A673 (cell line): ENCODE results near the gene HSPB3. TPM values are rescaled to one million over a fixed set of nuclear protein-coding genes. Genes with fewer than 3 reads are reported as not detected.

ENCODE experiments used
- BruUV-seq: library from RNA; stranded (reverse); fragments of 400-500 nt; replicated peaks from 2 replicates; lab custom pipeline; 2021; lab: Mats Ljungman, UMichigan
- CTCF ChIA-PET: fragments of 300-600 bp; sonication (Branson Sonifier 250); formaldehyde crosslinking; loops from one replicate; lab custom pipeline; 2022; ENCODE audit warnings: antibody characterized with exemption; lab: Charles Lee
- POLR2A ChIA-PET: fragments of 300-600 bp; sonication (Branson Sonifier 250); formaldehyde crosslinking; loops from one replicate; lab custom pipeline; 2022; ENCODE audit warnings: antibody characterized with exemption; ENCODE audit not compliant: low non-redundant PET; lab: Charles Lee
- DNase-seq: peaks from one replicate; pipeline ENCODE4 v3.0.0-alpha.2; 2015; ENCODE audit warnings: low spot score
- H3K27ac ChIP-seq: fragments of 200-600 bp; sonication (generic); 2 replicates; pipeline ENCODE4 v1.5.1; 2016; ENCODE audit warnings: mixed run types, low read depth, mild to moderate bottlenecking, mixed read lengths, antibody characterized with exemption, low read length; ENCODE audit not compliant: poor library complexity, severe bottlenecking
- H3K27me3 ChIP-seq: fragments of 200-600 bp; sonication (generic); replicated peaks from 2 replicates; pipeline ENCODE4 v1.6.1; 2017; ENCODE audit warnings: mixed run types, low read depth, mild to moderate bottlenecking, mixed read lengths, antibody characterized with exemption, low read length; ENCODE audit not compliant: insufficient read depth, poor library complexity
- H3K36me3 ChIP-seq: fragments of 200-600 bp; sonication (generic); 2 replicates; pipeline ENCODE4 v1.6.1; 2016; ENCODE audit warnings: mixed run types, mild to moderate bottlenecking, mixed read lengths, antibody characterized with exemption, low read length; ENCODE audit not compliant: insufficient read depth, poor library complexity, severe bottlenecking
- H3K4me1 ChIP-seq: fragments of 200-600 bp; sonication (generic); 2 replicates; pipeline ENCODE4 v1.6.1; 2017; ENCODE audit warnings: mixed run types, mild to moderate bottlenecking, mixed read lengths, antibody characterized with exemption, low read length; ENCODE audit not compliant: insufficient read depth, poor library complexity, severe bottlenecking
- H3K4me3 ChIP-seq: fragments of 200-600 bp; sonication (generic); 2 replicates; pipeline ENCODE4 v1.5.1; 2016; ENCODE audit warnings: low read depth, mixed run types, mild to moderate bottlenecking, mixed read lengths, low read length; ENCODE audit not compliant: poor library complexity, severe bottlenecking
- H3K9me3 ChIP-seq: fragments of 200-600 bp; sonication (generic); 2 replicates; pipeline ENCODE4 v1.6.1; 2016; ENCODE audit warnings: mixed run types, low read depth, mild to moderate bottlenecking, mixed read lengths, antibody characterized with exemption, low read length; ENCODE audit not compliant: poor library complexity, severe bottlenecking
- EZH2 ChIP-seq: fragments of 200-600 bp; sonication (generic); IDR thresholded peaks from 2 replicates; pipeline ENCODE4 v1.6.1; 2017; ENCODE audit warnings: borderline replicate concordance, low read depth, mild to moderate bottlenecking, mixed read lengths, antibody characterized with exemption, low read length; ENCODE audit not compliant: poor library complexity, severe bottlenecking
- intact Hi-C: fragments of 100-400 bp; cut with micrococcal nuclease; formaldehyde crosslinking; loops from one replicate; pipeline ENCODE4 v1.10.0; 2022; ENCODE audit not compliant: unreplicated experiment
- total RNA-seq: library from RNA; stranded (reverse); gene quantifications from 2 replicates; pipeline ENCODE4 v1.2.3, GENCODE V29; 2021
- TF ChIP-seq, protein P1 (sequence below): fragments of 300-800, 200-600 bp; sonication (generic); conservative IDR thresholded peaks from 2 replicates; pipeline ENCODE4 v1.5.1; 2017; ENCODE audit warnings: low read depth, mild to moderate bottlenecking, antibody characterized with exemption, low read length, moderate library complexity, mixed read lengths

The HSPB3 gene
- total RNA-seq, 1 experiment from 2014 or later, result not detected

- H3K36me3 ChIP-seq, result no peaks in the 10 kb centered on the region
- ChIA-PET POLR2A (no interaction called here), CTCF (no interaction called here)
- no TSS peak for BruUV-seq
- no peak for DNase-seq
- no peaks in the 10 kb centered on the region for H3K27me3 ChIP-seq
- H3K27ac ChIP-seq, result no peak overlapping the region
- H3K4me3 ChIP-seq, result no peak overlapping the region
- TF ChIP-seq, protein P1, sequence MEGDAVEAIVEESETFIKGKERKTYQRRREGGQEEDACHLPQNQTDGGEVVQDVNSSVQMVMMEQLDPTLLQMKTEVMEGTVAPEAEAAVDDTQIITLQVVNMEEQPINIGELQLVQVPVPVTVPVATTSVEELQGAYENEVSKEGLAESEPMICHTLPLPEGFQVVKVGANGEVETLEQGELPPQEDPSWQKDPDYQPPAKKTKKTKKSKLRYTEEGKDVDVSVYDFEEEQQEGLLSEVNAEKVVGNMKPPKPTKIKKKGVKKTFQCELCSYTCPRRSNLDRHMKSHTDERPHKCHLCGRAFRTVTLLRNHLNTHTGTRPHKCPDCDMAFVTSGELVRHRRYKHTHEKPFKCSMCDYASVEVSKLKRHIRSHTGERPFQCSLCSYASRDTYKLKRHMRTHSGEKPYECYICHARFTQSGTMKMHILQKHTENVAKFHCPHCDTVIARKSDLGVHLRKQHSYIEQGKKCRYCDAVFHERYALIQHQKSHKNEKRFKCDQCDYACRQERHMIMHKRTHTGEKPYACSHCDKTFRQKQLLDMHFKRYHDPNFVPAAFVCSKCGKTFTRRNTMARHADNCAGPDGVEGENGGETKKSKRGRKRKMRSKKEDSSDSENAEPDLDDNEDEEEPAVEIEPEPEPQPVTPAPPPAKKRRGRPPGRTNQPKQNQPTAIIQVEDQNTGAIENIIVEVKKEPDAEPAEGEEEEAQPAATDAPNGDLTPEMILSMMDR, result no peak
- TF ChIP-seq EZH2, result no peak
- H3K9me3 ChIP-seq, result no peaks in the 10 kb centered on the region
- intact Hi-C loops, result no loop called here
- no peaks in the 10 kb centered on the region for H3K4me1 ChIP-seq
Measured at GRCh38 chr5:54471398-54471797, 15.9 kb downstream of the HSPB3 start.

- TF ChIP-seq, protein P1, result no peak
- no peak for TF ChIP-seq EZH2
- no peak overlapping the region for H3K27ac ChIP-seq
- POLR2A ChIA-PET, result no interaction called here
- H3K4me1 ChIP-seq, result no peaks in the 10 kb centered on the region
- intact Hi-C loops, result no loop called here
- CTCF ChIA-PET, result no interaction called here
- H3K36me3 ChIP-seq, result no peaks in the 10 kb centered on the region
- DNase-seq, result no peak
- H3K27me3 ChIP-seq, result no peaks in the 10 kb centered on the region
- H3K4me3 ChIP-seq, result no peak overlapping the region
- H3K9me3 ChIP-seq, result no peaks in the 10 kb centered on the region
- no TSS peak for BruUV-seq
Measured at GRCh38 chr5:54476682-54477081, 21.2 kb downstream of the HSPB3 start.

GRCh38 chr5:54477941-54478478 lies 22.5 kb downstream of the HSPB3 start:
- intact Hi-C loops, result no loop called here
- Histone ChIP-seq H3K36me3 (no peaks in the 10 kb centered on the region), H3K27ac (no peak overlapping the region), H3K27me3 (no peaks in the 10 kb centered on the region), H3K9me3 (no peaks in the 10 kb centered on the region), H3K4me3 (no peak overlapping the region), H3K4me1 (no peaks in the 10 kb centered on the region)
- BruUV-seq, result no TSS peak
- TF ChIP-seq, protein P1, result no peak
- no peak for TF ChIP-seq EZH2
- ChIA-PET CTCF (no interaction called here), POLR2A (no interaction called here)
- DNase-seq, result no peak
